Common myeloid progenitor, CD34-positive (primary cell): ENCODE data around the gene PHLPP1.

Experiments used
- CTCF ChIA-PET: fragments of 350-600 bp; sonication (Branson Sonifier 250); formaldehyde crosslinking; loops from one replicate; lab custom pipeline; 2021; ENCODE audit warnings: antibody characterized with exemption; lab: Charles Lee
- POLR2A ChIA-PET: fragments of 350-600 bp; sonication (Branson Sonifier 250); formaldehyde crosslinking; loops from one replicate; lab custom pipeline; 2021; ENCODE audit warnings: antibody characterized with exemption; lab: Charles Lee
- DNase-seq, 3 donors: peaks; one replicate each; pipeline versions ENCODE4 v3.0.0 to v3.0.0-alpha.2; 2013
- H3K27ac ChIP-seq, 2 experiments: 1 replicate in 1 of 2; 2 replicates in 1 of 2; pipeline ENCODE4 v1.7.0; 2013; ENCODE audit warnings: inconsistent platforms in 2 of 2, low read length in 2 of 2, mild to moderate bottlenecking in 2 of 2, low read depth in 1 of 2, moderate library complexity in 1 of 2; ENCODE audit not compliant: severe bottlenecking in 2 of 2, insufficient read depth in 1 of 2, poor library complexity in 1 of 2
- H3K27me3 ChIP-seq, 5 experiments: replicated peaks in 2 of 5; 1 replicate in 3 of 5; 2 replicates in 2 of 5; pipeline versions ENCODE4 v1.6.1 to v1.7.0; 2013; ENCODE audit warnings: low read length in 4 of 5, mild to moderate bottlenecking in 2 of 5, moderate library complexity in 2 of 5, inconsistent platforms in 1 of 5; ENCODE audit not compliant: insufficient read depth in 5 of 5, control insufficient read depth in 4 of 5
- H3K36me3 ChIP-seq, 4 experiments: 1 replicate in 2 of 4; 2 replicates in 2 of 4; pipeline versions ENCODE4 v1.6.1 to v1.7.0; 2013; ENCODE audit warnings: low read length in 3 of 4, control low read depth in 1 of 4, mild to moderate bottlenecking in 1 of 4; ENCODE audit not compliant: control insufficient read depth in 4 of 4, insufficient read depth in 4 of 4
- H3K4me1 ChIP-seq, 4 experiments: 1 replicate in 3 of 4; 2 replicates in 1 of 4; pipeline versions ENCODE4 v1.6.1 to v1.7.1; 2013; ENCODE audit warnings: low read length in 3 of 4, mild to moderate bottlenecking in 3 of 4, control low read depth in 1 of 4, inconsistent platforms in 1 of 4, moderate library complexity in 1 of 4; ENCODE audit not compliant: control insufficient read depth in 4 of 4, insufficient read depth in 4 of 4; ENCODE audit errors: control extremely low read depth in 1 of 4
- H3K4me3 ChIP-seq, 7 experiments: 1 replicate in 4 of 7; 2 replicates in 3 of 7; pipeline versions ENCODE4 v1.5.1 to v1.7.0; 2013; ENCODE audit warnings: mild to moderate bottlenecking in 7 of 7, low read length in 6 of 7, moderate library complexity in 6 of 7, inconsistent platforms in 2 of 7, low read depth in 2 of 7, control low read depth in 1 of 7; ENCODE audit not compliant: insufficient read depth in 4 of 7, control insufficient read depth in 1 of 7; ENCODE audit errors: extremely low read depth in 1 of 7
- H3K9me3 ChIP-seq, 5 experiments: 1 replicate in 4 of 5; 2 replicates in 1 of 5; pipeline versions ENCODE4 v1.6.1 to v1.7.1; 2013; ENCODE audit warnings: low read length in 4 of 5, mild to moderate bottlenecking in 2 of 5, inconsistent platforms in 1 of 5, low read depth in 1 of 5, moderate library complexity in 1 of 5; ENCODE audit not compliant: control insufficient read depth in 4 of 5, insufficient read depth in 2 of 5; ENCODE audit errors: control extremely low read depth in 1 of 5
- WGBS: methylation state at CpG from one replicate; pipeline ENCODE4 v1.1.5; 2013; ENCODE audit not compliant: insufficient coverage; 5-methylcytosine and 5-hydroxymethylcytosine counted together

PHLPP1 gene

GRCh38 chr18:62939926-62940325 lies 224.6 kb downstream of the PHLPP1 start:
- Histone ChIP-seq H3K4me1 (peaks cover 31 to 54% (median 37%) of the 10 kb centered on the region in 4 experiments), H3K9me3 (no peaks in the 10 kb centered on the region), H3K36me3 (peaks cover 0 to 2% (median 2%) of the 10 kb centered on the region in 4 experiments), H3K27me3 (no peaks in the 10 kb centered on the region), H3K4me3 (peak overlapping the region in 3 of 7 experiments; percentile 1 to 62 (median 7)), H3K27ac (peak overlapping the region; percentile 50 to 78)
- CTCF ChIA-PET, result interaction anchor here (0.6 to 1.9 kb wide), 5 partner anchors 10 to 225 kb away, joined by 3 to 4 read pairs (median 4); no protein-coding TSS in a partner anchor
- POLR2A ChIA-PET, result interaction anchor here (0.7 kb wide), 1 partner anchor 143 kb away, joined by 4 read pairs; no protein-coding TSS in a partner anchor
- 67% methylated on average over 1 of the region's 3 CpGs for WGBS
- peak in 1 of 3 donors; percentile 37 for DNase-seq

DNA sequence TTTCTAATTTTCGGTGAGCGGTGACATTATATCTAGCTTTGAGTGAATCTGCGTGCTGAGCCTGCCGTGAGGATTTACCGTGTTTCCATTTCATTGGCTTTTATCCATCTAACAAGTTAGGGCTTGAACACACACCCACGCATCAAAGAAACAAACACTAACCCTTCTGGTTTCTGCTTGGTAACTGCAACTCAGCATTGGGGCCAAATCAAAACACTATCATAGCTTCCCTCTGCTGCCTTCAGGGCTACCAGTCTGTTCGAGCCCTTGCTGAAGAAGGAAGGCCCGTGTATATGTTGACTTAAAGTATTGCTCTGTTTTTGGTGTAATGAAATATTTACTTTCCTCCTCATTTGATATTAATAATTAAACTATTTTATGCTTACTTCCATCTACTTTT lies 227.2 kb downstream of the PHLPP1 start:
- CTCF ChIA-PET, result interaction anchor here (0.8 to 2.1 kb wide), 5 partner anchors 11 to 228 kb away, joined by 3 to 9 read pairs (median 6); partner anchors contain the start of gene PHLPP1
- H3K36me3 ChIP-seq, result peaks cover 3 to 16% (median 5%) of the 10 kb centered on the region in 4 experiments
- H3K9me3 ChIP-seq, result no peaks in the 10 kb centered on the region
- H3K4me3 ChIP-seq, result no peak overlapping the region
- POLR2A ChIA-PET, result no interaction called here
- no peaks in the 10 kb centered on the region for H3K27me3 ChIP-seq
- no peak for DNase-seq
- 93% methylated on average over 5 of the region's 8 CpGs for WGBS
- H3K27ac ChIP-seq, result no peak overlapping the region
- H3K4me1 ChIP-seq, result peaks cover 21 to 44% (median 29%) of the 10 kb centered on the region in 4 experiments

DNA sequence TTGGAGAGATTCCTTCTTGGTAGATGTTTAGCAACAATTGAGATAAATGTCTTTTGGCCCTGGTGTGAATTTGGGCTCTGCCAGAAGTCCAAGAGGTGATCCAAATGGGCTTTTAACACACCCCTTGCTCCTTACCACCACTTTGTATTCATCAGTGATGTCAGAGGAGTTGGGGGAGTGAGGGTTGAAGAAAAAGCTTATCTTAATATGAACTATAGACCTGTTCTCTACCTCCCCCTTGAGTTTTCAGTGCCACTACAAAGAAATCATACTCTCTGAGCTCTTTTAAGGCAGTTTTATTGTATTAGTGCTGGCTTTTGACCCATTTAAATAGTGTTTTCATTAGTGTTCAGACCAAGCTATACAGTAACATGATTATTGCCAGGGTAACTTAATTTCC lies 229.1 kb downstream of the PHLPP1 start:
- Histone ChIP-seq H3K36me3 (peaks cover 3 to 16% (median 5%) of the 10 kb centered on the region in 4 experiments), H3K27ac (no peak overlapping the region), H3K9me3 (no peaks in the 10 kb centered on the region), H3K27me3 (no peaks in the 10 kb centered on the region), H3K4me3 (no peak overlapping the region), H3K4me1 (peaks cover 8 to 25% (median 15%) of the 10 kb centered on the region in 4 experiments)
- ChIA-PET POLR2A (interaction anchor here (0.9 kb wide), 1 partner anchor 230 kb away, joined by 3 read pairs; no protein-coding TSS in a partner anchor), CTCF (interaction anchor here (0.6 to 2.1 kb wide), 18 partner anchors 9 to 361 kb away, joined by 3 to 16 read pairs (median 3); partner anchors contain the start of gene PHLPP1)
- DNase-seq, result peak; percentile 66 to 79 (median 78)

- WGBS, result no CpG with 5 or more reads among the region's 2 CpGs
- Histone ChIP-seq H3K36me3 (peaks cover 3 to 14% (median 3%) of the 10 kb centered on the region in 4 experiments), H3K9me3 (no peaks in the 10 kb centered on the region), H3K27ac (no peak overlapping the region), H3K4me1 (peaks cover 16 to 27% (median 21%) of the 10 kb centered on the region in 4 experiments), H3K27me3 (no peaks in the 10 kb centered on the region), H3K4me3 (no peak overlapping the region)
- DNase-seq, result no peak
- ChIA-PET POLR2A (no interaction called here), CTCF (interaction anchor here (1.1 to 2.7 kb wide), 6 partner anchors 10 to 233 kb away, joined by 3 to 11 read pairs (median 4); partner anchors contain the start of gene PHLPP1)
These were observed 233.4 kb downstream of the PHLPP1 start for GRCh38 chr18:62948788-62949187.

DNA sequence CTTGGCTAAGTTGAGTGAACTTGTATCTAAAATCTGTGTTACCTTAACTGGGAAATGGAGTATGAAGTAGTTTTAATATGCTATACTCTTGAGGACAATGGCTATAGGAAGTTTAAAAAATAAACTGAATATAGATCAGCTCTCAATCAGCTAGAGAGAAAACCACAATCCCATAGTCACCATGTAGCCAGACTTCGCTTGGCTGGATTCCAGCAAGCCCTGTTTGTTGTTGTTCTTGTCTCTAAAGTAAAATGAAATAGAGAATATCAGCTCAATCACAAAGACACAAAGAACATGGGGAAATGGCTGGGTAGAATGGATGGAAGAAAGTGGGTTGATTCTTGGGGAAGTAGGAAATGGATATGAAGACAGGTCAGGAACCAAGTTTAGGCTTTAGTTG lies 234.9 kb downstream of the PHLPP1 start:
- no peaks in the 10 kb centered on the region for H3K27me3 ChIP-seq
- no peak overlapping the region for H3K27ac ChIP-seq
- H3K4me3 ChIP-seq, result no peak overlapping the region
- no peaks in the 10 kb centered on the region for H3K9me3 ChIP-seq
- peaks cover 21 to 41% (median 30%) of the 10 kb centered on the region in 4 experiments for H3K4me1 ChIP-seq
- CTCF ChIA-PET, result interaction anchor here (1.3 kb wide), 1 partner anchor 11 kb away, joined by 3 read pairs; no protein-coding TSS in a partner anchor
- no CpG with 5 or more reads among the region's 1 CpG for WGBS
- POLR2A ChIA-PET, result no interaction called here
- DNase-seq, result peak in 2 of 3 donors; percentile 25 to 26
- peaks cover 3 to 11% (median 5%) of the 10 kb centered on the region in 4 experiments for H3K36me3 ChIP-seq

- Histone ChIP-seq H3K4me1 (peaks cover 21 to 42% (median 30%) of the 10 kb centered on the region in 4 experiments), H3K4me3 (no peak overlapping the region), H3K27me3 (no peaks in the 10 kb centered on the region), H3K9me3 (no peaks in the 10 kb centered on the region), H3K27ac (no peak overlapping the region), H3K36me3 (peaks cover 0 to 4% (median 2%) of the 10 kb centered on the region in 4 experiments)
- POLR2A ChIA-PET, result no interaction called here
- DNase-seq, result no peak
- CTCF ChIA-PET, result interaction anchor here (0.6 to 2.0 kb wide), 7 partner anchors 8 to 367 kb away, joined by 3 to 9 read pairs (median 5); partner anchors contain the start of gene PHLPP1
- WGBS, result 100% methylated on average over 1 of the region's 4 CpGs
These were observed 237.5 kb downstream of the PHLPP1 start for GRCh38 chr18:62952807-62953206.

- Histone ChIP-seq H3K27me3 (no peaks in the 10 kb centered on the region), H3K27ac (no peak overlapping the region), H3K4me1 (peaks cover 21 to 42% (median 30%) of the 10 kb centered on the region in 4 experiments), H3K9me3 (no peaks in the 10 kb centered on the region), H3K4me3 (peak overlapping the region in 2 of 7 experiments; percentile 4 to 8), H3K36me3 (peaks cover 0 to 7% (median 2%) of the 10 kb centered on the region in 4 experiments)
- CTCF ChIA-PET, result interaction anchor here (0.6 to 2.0 kb wide), 7 partner anchors 9 to 315 kb away, joined by 3 to 9 read pairs (median 5); partner anchors contain the start of gene PHLPP1
- peak in 2 of 3 donors; percentile 37 to 47 for DNase-seq
- WGBS, result 0% methylated on average over 2 of the region's 2 CpGs
- POLR2A ChIA-PET, result no interaction called here
These were observed 238.3 kb downstream of the PHLPP1 start for GRCh38 chr18:62953663-62954062.
